GM12891 (cell line): ENCODE measurements around the gene NDFIP2.

Experiments used
- POLR2A ChIP-seq: IDR thresholded peaks from 2 replicates; pipeline ENCODE4 v1.6.1; 2011; ENCODE audit warnings: low read depth, low read length, control low read depth
- POLR2AphosphoS5 ChIP-seq: IDR thresholded peaks from 2 replicates; pipeline ENCODE4 v1.6.1; 2011; ENCODE audit warnings: low read depth, low read length, control low read depth
- TAF1 ChIP-seq: IDR thresholded peaks from 2 replicates; pipeline ENCODE4 v1.6.1; 2011; ENCODE audit warnings: low read depth, low read length, control low read depth

DNA sequence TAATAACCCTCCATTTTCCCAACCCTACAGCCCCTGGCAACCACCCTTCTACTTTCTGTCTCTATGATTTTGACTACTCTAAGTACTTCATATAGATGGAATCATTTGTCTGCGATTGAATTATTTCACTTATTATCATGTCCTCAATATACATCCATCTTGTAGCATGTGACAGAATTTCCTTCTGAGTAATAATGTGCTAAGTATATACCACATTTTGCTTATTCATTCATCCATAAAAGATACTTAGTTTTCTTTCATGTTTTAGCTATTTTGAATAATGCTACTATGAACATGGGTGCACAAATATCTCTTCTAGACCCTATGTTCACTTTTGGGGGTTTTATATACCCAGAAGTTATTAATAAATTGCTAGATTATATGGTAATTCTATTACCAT, 17.4 kb upstream of the NDFIP2 start:
- TF ChIP-seq POLR2A (no peak), POLR2AphosphoS5 (no peak), TAF1 (no peak)
